GM18508 (cell line): ENCODE data around the gene C12orf75.
"Not testable (repeated sequence)": the region's sequence is repeated elsewhere in the genome, so short reads cannot be mapped to it uniquely, and the experiment has no call there.

Source experiments
- ATAC-seq: cut with Tn5 transposase; IDR thresholded peaks from one replicate; pipeline ENCODE4 v1.9.1; 2021; ENCODE audit warnings: moderate number of reproducible peaks; ENCODE audit not compliant: insufficient read depth, unreplicated experiment

C12orf75 gene

GRCh38 chr12:105330283-105330930, at the start of gene C12orf75:
Gene C12orf75 (plus strand): TSS chr12:105330691. CDS start chr12:105330892, 201 bp downstream.
- ATAC-seq = peak; percentile 66

DNA sequence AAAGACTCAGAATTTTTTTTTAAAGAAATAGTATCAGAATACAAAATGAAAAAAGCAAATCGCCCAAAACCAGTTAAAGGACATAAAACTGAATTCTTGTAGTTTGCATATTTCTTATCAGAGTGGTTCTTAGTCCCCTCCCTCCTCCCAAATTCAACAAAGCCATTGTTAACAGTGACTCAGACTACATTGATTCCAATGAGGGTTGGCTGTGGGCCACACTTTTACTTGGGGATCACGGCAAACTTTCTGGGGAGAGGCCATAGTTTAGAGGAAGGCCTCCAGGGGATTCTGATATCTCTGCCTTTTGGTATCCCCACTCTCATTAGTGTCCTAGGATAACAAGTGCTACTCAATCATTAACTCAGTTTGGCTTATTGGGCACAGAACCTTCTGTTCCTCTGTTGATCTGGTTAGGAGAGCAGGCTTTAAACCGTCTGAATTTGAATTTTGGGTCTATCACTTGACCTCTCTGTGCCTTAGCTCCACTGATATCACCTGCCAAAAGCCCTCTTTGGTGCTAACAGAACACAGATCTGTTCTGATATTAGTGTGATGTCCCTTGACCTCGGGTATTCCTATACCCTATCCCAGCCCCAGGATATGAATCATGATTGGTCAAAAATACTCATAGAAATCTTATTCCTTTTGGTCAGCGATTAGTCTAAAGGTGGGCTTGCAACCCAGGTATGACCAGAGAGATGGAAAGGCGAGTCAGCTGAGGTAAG, 49.4 kb upstream of the C12orf75 start:
- no peak for ATAC-seq

DNA sequence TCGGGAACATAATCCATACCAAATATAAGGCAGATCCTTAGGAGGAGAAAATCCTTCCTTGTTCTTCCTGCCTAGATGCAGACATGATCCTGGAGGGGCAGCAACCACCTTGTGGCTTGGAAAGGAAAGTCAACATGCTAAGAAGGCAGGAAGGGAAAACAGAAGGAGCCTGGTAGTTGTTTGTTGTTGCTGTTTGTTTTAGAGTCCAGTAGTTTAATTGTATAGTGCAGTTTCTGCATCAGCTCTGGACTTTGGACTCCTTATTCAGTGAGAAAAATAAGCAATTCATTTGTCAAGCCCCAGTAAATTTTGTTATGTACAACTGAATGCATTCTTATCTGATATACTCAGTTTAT, 48.8 kb upstream of the C12orf75 start:
- no peak for ATAC-seq

GRCh38 chr12:105285378-105285777, 45.1 kb upstream of the C12orf75 start:
- no peak for ATAC-seq

DNA sequence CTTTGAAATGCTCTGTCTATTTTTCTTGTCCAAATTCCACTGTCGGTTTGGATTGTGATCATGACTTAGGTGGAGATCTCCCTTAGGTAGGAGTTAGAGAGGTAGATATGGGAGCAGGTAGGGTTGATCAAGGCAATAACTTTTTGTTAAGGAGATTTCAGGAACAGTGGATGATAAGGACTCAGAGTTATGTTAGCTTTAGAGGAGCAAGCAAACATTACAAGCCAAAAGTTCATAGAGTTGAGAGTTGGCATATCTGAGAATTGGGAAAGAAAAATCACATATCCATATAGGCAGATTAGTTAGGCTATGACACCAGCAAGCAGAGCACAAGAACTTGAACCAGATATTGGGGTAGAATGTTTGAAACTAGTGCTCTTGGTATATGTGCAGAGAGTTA, 43.1 kb upstream of the C12orf75 start:
- ATAC-seq = no peak

DNA sequence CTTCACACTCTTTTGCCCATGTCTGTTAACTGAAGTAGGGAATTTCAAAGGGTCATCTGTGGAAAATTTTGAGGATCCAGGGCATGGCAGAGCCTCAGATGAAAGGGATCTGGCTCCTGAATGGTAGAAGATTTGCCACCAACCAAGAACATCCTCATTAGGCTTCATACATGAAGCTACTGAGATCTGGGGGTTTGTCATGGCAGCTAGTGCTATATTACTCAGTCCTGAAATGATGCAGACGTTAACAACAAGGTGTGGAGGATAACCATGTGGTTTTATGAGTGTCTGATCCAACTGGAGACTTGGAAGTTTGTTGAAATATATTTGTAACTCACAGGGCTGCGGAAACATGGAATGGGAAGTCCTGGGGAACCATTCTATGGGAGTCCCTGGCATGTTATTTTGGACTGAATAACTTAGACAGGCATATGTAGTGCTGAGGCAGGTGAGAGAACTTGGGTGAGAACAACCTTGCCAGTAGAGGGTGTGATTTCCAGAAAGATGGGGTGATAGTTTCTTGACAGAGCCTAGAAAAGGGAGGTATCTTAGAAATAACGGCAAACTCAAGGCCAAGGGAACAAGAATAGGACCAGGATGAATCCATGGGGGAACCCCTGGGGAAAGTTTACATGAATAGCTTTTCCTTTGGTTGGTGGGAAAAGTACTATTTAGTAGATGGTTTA, 42.0 kb upstream of the C12orf75 start:
- no peak for ATAC-seq

DNA sequence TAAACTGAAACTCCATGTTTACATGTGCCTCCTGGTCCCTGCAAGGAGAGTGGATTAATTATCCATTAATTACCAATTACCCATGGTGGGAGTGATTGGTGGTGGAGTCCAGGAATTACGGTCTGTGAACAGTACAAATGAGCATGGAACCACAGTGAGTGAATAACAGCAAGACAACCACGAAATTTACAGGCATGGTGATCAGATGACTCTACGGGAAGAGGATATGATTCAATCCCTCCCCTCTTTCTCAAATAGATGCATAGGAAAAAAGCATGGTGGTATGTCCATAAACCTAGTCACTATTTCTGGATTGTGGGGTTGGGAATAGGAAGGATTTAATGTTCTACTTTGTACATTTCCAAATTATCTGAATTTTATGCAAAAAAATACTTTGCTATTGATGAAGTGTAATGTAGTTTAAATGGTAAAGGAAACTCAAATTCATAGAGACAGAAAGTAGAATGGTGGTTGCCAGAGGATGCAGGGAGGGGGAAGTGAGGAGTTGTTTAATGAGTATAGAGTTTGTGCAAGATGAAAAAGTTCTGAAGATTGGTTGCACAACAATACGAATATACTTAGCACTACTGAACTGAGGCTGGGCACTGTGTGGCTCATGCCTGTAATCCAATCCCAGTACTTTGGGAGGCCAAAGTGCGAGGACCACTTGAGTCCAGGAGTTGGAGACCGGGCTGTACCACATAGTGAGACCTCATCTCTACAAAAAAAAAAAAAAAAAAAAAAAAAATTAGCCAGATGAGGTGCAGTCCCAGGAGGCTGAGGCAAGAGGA, 41.2 kb upstream of the C12orf75 start:
- no peak for ATAC-seq

DNA sequence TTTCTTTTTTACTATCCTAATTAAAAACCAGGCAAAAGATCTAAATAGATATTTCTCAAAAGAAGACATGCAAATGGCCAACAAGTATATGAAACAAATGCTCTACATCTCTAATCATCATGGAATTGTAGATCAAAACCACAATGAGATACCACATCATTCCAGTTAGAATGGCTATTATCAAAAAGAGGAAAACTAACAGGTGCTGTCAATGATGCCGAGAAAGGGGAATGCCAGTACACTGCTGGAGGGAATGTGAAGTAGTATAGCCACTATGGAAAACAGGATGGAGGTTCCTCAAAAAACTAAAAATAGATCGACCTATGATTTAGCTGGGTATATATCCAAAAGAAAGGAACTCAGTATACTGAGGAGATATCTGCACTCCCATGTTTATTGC, 39.0 kb upstream of the C12orf75 start:
- no peak for ATAC-seq

DNA sequence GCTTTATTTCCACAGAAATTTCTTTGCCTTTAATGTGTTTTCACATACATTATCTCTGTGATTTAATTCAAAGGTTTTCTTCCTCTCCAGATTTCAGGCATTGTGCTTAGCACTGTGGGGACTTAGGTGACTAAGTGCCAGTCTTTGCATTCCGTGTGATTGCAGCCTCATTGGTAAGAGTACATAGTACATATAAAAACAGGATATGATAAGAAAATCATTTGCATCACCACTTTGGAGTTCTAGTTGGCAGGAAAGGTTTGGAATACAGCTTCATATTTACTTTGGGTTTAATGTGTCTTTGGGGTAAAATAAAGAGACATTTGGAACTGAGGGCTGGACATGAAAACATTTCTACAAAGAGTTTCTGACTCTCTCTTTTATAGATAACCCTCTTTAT, 37.8 kb upstream of the C12orf75 start:
- no peak for ATAC-seq

DNA sequence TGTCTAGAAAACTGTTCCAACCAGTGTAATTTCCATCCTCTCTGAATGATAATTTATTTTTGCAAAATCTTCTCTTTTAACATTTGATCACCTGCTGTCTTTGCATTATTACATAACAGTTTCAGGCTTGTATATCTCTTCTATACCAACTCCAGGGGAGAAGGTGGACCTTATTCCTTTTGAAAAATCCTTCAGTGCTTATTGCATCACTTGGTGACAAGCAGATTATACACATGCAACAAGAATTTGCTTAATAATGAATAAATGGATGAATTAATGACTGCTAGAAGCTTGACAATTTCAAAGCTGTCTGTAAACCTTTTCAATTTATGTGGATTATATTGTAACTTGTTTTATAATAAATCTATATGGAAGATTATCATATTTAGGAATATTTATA, 37.3 kb upstream of the C12orf75 start:
- ATAC-seq = no peak

- no peak for ATAC-seq
Measured at GRCh38 chr12:105294161-105294560, 36.3 kb upstream of the C12orf75 start.

GRCh38 chr12:105294886-105295479, 35.5 kb upstream of the C12orf75 start:
- no peak for ATAC-seq

DNA sequence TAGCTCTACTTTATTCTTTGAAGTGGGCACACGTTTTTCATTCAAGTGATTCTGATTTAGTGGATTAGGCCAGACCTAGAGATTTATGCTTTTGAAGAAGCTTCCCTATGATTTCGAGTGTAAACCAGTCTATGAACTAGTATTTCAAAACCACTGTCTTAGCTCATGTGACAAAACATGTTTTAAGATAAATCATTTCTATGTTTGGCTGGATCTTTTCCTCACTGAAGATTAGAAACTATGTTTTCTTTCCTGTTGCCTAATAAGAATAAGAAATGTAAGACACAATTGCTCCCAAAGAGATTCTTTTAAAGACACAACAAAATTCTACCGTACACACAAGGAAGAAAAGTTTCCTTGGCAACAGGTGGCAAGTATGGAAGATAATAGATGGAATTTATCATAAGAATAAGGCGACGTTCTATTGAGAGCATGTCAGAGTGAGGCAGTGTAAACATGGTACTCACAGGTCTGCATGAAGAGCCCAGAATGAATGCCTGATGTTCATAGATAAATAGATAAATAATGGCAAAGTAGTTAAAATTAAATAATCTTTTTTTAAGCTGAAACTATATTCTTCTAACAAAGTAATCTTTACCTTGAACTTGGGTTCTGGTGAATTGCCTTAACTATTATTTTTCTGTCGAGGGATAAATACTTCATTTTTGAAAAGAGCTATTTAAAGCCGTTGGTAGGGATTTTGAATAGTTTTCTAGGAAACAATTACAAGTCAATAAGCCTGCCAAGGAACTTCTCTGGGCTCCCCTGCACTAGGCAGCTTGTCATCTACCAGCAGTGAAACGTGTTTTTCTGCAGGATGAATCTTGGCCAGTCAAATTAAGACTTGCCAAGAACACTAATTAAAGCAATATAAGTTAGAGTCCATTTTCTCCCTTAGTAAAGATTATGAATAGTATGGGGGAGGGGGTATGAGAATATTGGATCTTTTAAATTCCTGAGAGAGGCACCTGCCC, 34.1 kb upstream of the C12orf75 start:
- no peak for ATAC-seq

DNA sequence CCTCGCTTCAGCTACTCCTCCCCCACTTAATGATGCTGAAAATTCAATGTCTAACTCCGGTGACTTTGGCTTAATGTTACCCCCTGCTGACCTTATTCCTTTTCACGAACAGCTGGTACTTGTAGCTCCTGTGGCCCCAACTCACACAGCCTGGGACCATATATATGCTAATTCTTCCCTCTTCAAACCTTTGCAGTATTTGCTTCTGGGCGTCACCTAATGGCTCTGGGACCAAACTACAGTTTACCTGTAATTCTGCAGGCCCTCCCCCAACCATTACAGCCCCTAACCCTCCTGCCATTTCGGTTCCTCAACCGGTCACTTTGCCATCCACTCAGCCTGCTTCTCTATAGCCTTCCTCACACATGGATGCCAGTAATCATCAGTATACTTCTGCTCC, 29.6 kb upstream of the C12orf75 start:
- ATAC-seq = no peak

DNA sequence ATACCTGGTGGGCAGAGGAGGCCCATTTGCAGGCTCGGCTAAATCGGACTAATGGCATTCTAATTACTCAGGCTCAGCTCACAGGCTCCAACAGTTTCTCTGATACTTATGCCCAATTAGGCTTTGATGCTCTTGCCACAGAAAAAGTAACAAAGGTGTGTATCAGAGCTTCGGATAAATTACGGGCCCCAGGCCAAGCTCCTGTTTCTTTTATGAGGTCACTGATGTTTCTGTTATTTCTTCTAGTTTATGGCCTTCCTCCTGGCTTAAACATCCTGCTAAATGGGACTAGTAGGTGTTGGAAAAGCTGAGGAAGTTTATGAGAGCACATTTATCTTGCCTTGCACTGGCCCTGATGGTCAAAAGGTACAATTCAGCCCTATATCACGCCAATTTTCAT, 28.8 kb upstream of the C12orf75 start:
- ATAC-seq = no peak

DNA sequence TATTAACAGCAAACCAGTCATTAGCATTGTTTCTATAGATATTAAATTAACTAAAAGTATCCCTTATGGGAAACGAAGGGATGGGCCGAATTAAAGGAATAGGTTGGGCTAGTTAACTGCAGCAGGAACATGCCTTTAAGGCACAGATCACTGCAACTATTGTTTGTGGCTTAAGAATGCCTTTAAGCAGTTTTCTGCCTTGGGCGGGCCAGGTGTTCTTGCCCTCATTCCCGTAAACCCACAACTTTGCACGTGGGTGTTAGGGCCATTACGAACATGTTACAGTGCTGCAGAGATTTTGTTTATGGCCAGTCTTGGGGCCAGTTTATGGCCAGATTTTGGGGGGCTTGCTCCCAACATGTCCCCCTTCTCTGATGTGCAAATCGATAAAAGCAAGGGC, 27.5 kb upstream of the C12orf75 start:
- not testable (repeated sequence) for ATAC-seq

DNA sequence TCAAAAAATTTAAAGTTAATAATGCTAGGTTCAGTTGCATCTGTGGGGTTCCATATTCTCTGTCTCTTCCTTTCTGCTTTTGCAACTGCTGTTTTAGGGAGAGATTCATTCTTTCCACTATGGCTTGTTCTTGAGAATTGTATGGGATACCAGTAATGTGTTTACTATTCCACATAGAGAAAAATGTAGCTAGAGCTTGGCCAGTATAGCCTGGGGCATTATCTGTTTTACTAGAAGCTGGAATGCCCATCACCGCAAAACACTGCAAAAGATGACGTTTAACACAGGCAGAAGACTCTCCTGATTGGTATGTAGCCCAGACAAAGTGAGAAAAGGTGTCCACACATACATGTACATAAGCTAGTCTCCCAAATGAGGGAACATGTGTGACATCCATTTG, 25.9 kb upstream of the C12orf75 start:
- not testable (repeated sequence) for ATAC-seq

DNA sequence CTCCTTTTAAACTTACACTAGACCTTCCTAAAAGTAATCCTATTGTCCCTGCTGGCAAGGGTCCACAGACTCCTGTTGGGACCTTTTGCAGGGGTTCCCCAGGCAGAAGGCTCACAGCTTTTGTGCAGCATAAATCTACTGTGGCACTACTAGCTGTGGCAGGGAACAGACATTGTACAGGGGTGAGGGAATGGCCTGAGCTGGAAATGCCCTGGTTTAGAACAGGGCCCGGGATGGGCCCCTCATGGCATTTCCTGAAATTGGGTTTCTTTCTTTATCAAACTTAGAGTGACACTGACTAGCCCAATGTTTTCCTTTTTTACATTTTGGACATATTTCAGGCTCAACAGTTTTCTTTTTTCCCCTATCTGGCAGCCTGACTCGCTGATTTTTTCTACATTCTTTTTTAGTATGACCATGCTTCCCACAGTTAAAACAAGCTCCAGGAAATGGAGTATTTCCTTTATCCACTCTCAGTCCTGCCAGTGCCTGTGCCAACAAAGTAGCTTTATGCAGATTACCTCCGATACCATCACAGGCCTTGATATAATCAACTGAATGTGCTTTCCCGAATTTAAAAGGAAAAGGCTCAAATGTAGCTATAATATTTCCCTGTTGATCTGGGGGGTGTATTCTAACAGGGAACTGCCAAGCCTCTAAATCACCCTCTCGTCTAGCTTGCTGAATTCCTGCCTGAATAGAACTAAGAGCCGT, 22.7 kb upstream of the C12orf75 start:
- ATAC-seq = not testable (repeated sequence)

DNA sequence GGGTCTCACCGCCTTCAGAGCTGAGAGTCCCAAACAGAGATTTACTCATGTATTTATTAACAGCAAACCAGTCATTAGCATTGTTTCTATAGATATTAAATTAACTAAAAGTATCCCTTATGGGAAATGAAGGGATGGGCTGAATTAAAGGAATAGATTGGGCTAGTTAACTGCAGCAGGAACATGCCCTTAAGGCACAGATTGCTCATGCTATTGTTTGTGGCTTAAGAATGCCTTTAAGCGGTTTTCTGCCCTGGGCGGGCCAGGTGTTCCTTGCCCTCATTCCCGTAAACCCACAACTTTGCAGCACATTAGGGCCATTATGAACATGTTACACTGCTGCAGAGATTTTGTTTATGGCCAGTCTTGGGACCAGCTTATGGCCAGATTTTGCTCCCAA, 21.7 kb upstream of the C12orf75 start:
- ATAC-seq = not testable (repeated sequence)
